ENCODE data around the gene PPP1R27.

PPP1R27 gene

DNA sequence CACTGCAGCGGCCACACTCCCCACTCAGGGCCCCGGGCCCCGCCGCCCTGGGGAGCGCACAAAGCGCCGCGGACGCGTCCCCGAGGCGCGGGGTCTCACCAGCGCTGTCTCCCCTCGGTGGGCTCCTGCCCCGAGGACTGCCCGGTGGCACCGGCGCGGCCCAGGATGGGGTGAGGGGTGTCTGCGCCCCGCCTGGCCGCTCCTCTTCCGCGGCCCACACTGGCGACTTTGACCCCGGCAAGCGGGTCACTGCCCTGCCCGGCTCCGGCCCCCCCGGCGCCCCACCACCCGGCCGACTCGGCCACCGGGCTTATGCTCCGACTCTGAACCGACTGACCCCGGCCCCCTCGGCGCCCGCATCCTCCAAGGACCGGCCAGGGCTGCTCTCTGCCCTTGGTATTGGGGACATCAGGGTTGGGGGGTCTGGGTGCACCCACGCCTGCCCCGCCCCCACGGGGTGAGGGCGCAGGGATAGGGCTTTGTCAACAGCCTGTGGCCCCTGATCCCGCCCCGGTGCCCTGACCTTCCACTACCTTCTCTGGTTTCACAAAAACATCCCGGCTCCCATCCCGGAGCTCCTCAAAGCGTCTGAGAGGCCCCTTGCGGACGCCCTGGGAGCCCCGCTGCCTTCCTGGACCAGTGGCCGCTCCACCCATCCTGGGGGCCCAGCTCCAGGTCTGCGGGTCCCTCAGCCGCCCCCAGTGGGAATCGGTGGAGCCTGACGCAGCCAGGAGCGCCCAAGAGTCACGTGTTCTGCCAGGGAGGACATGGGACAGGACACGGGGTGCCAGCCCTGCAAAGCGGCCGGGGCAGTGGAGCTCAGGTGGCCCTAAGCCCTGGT lies 30.1 kb downstream of the PPP1R27 start:
- DNase-seq (ENCODE audit: low read depth): no peak

- no peak for DNase-seq (ENCODE audit: low read depth)
These were observed 30.9 kb downstream of the PPP1R27 start, which contains the start of gene GCGR for GRCh38 chr17:81803728-81804558. TSS of gene GCGR (plus strand) at chr17:81804150. CDS start at chr17:81809019, 4,869 bp downstream.

DNA sequence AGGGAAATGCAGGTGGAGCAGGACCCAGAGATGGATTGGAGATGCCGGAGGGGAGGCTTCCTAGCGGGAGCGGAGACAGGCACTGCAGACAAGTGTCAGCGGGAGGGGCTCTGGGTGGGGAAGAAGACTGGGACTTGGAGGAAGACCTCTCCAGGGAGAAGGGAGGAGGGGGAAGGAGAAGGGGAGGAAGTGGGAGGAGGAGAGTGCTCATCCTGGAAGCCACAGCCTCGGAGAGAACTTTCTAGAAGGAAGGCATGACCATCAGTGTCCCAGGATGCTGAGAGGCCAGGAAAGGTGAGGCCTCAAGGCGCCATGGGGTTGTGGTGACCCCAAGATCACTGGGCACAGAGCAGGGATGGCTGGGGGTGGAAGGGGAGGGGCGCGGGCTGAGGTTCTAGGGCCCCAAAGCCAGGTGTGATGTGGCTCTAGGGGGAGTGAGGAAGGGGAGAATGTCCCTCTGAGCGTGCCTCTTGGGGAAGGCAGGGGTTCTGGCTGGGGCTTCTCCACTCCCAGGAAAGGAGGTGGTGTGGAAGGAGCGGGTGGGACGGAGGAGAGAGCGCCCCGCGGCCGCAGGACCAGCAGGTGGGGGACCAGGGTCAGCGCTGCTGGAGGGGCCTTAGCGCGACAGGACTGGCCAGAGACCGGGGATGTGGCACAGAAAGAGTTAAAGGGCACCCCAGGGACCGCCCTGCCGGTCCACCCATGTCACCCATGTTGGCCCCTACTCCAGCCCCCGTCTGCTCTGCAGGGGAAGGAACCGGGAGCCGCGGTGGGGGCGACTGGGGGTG lies 31.8 kb downstream of the PPP1R27 start:
- no peak for DNase-seq (ENCODE audit: low read depth)

- no peak for DNase-seq (ENCODE audit: low read depth)
These were observed 32.6 kb downstream of the PPP1R27 start for GRCh38 chr17:81802048-81802758.

DNA sequence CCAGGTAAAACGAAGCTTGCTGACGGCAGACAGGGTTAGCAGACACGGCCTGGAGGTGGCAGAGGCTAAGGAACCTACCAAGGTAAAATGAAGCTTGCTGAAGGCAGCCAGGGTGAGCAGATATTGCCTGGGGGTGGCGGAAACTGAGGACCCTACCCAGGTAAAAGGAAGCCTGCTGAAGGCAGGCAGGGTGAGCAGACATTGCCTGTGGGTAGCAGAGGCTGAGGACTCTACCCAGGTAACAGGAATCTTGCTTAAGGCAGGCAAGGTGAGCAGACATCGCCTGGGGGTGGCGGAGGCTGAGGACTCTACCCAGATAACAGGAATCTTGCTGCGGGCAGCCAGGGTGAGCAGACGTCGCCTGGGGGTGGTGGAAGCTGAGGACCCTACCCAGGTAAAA lies 33.5 kb downstream of the PPP1R27 start:
- DNase-seq (ENCODE audit: low read depth): no peak

GRCh38 chr17:81794509-81794908 lies 40.3 kb downstream of the PPP1R27 start:
- peak; percentile 33 for DNase-seq (ENCODE audit: low read depth)

- DNase-seq (ENCODE audit: low read depth): no peak
These were observed 40.8 kb downstream of the PPP1R27 start for GRCh38 chr17:81794074-81794476.

GRCh38 chr17:81792675-81793615 lies 41.9 kb downstream of the PPP1R27 start:
- DNase-seq (ENCODE audit: low read depth): no peak
